ENCODE results near the gene SLC43A3. TPM values are rescaled to one million over a fixed set of nuclear protein-coding genes. Genes with fewer than 3 reads are reported as not detected.

Gene SLC43A3
- total and polyA plus RNA-seq, 9 of the 15 experiments (the other 6 are each of a cell fraction or from before 2014, with no cell fraction given): 63.7 to 281 (median 139) TPM

- TF ChIP-seq ZNF511 (CRISPR knock-in tag; IDR thresholded peaks at IDR 0.05) (no peak), KLF13 (tag; IDR thresholded peaks at IDR 0.05; ENCODE audit: borderline replicate concordance, low read depth) (no peak), PRMT5 (CRISPR knock-in tag; IDR thresholded peaks at IDR 0.05) (no peak), NCOA2 (IDR thresholded peaks at IDR 0.05; ENCODE audit: partially characterized antibody in 2 of 2) (no peak), FOXA3 (CRISPR knock-in tag; conservative IDR thresholded peaks at IDR 0.05 in 1 of 2, IDR thresholded peaks at IDR 0.05 in 1 of 2) (no peak), TCF7 (IDR thresholded peaks at IDR 0.05; ENCODE audit: borderline replicate concordance) (no peak), KAT7 (CRISPR knock-in tag; IDR thresholded peaks at IDR 0.05; ENCODE audit: borderline replicate concordance) (peak; percentile 45; the same call in 1 of the 2 replicates), ZNF778 (CRISPR knock-in tag; IDR thresholded peaks at IDR 0.05) (no peak), ATF6 (CRISPR knock-in tag; IDR thresholded peaks at IDR 0.05) (no peak), U2AF1 (optimal IDR thresholded peaks at IDR 0.05; ENCODE audit: low read depth, low read length) (no peak), HEY1 (CRISPR knock-in tag; IDR thresholded peaks at IDR 0.05; ENCODE audit: borderline replicate concordance) (no peak), BCOR (IDR thresholded peaks at IDR 0.05) (no peak), EHMT2 (IDR thresholded peaks at IDR 0.05) (peak; percentile 67; the same call in 1 of the 2 replicates), ZNF655 (CRISPR knock-in tag; IDR thresholded peaks at IDR 0.05) (no peak), TBL1XR1 (IDR thresholded peaks at IDR 0.05; ENCODE audit: low read length in 2 of 2) (no peak), MAZ (CRISPR knock-in tag; conservative IDR thresholded peaks at IDR 0.05 in 1 of 2, IDR thresholded peaks at IDR 0.05 in 1 of 2) (peak; percentile 82 to 95), SMARCE1 (IDR thresholded peaks at IDR 0.05) (peak; percentile 73; the same call in 1 of the 2 replicates), HIVEP1 (CRISPR knock-in tag; IDR thresholded peaks at IDR 0.05) (no peak), ZNF347 (CRISPR knock-in tag; IDR thresholded peaks at IDR 0.05; ENCODE audit: low read depth) (no peak)
Observed at GRCh38 chr11:57426929-57427726, at the start of gene SLC43A3 (continued).

Measured in K562 (cell line).